Measurements from ENCODE around the gene DHRS1. TPM values are rescaled to one million over a fixed set of nuclear protein-coding genes. Genes with fewer than 3 reads are reported as not detected.

DHRS1 gene
- total and polyA plus RNA-seq, 9 of the 15 experiments (the other 6 are each of a cell fraction or from before 2014, with no cell fraction given): 7.3 to 33.6 (median 13.3) TPM

DNA sequence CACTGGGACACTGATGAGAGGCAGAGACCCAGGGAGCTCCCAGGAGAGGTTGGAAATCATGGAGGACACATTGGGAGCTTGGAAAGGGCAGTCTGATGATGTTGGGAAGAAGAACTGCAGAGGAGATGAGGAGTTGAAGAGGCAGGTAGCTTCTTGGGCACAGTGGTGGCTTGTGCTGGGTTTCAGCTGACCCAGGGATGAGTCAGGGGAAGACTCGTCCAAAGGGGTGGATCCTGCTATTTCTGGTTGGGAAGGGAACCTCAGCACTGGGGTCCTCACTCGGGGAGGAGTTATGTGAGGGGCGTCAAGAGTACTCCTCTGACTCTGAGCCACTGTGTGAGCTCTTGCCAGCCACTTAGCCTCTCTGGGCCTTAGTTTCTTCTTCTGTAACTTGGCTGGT lies 23.8 kb upstream of the DHRS1 start:
- WGBS (ENCODE audit: insufficient coverage, low coverage, missing lambda C conversion rate): 0% methylated on average over 3 of the region's 3 CpGs
- CTCF ChIA-PET (ENCODE audit: low intra/inter-chr PET ratio): no interaction called here
- no peak overlapping the region for H3K27ac ChIP-seq (ENCODE audit: extremely low read depth, low read depth, low read length)
- intact Hi-C loops (cut with micrococcal nuclease): no loop called here
- in situ Hi-C loops (cut with MboI): no loop called here
- BruUV-seq (replicated peaks): no TSS peak
- DNase-seq (ENCODE audit: extremely low read depth in 1 of 4, low spot score in 3 of 4): no peak
- POLR2A ChIA-PET: interaction anchor here (0.6 to 1.2 kb wide), 2 partner anchors 116 to 1540 kb away, joined by 3 read pairs; no protein-coding TSS in a partner anchor
- peaks cover 0 to 4% of the 10 kb centered on the region in 2 experiments; a peak in 4 of 5 replicates for H3K4me1 ChIP-seq (replicated peaks in 1 of 2; ENCODE audit: control insufficient read depth in 2 of 2, insufficient read depth in 2 of 2, low read length in 2 of 2)
- no peaks in the 10 kb centered on the region for H3K27me3 ChIP-seq (ENCODE audit: control insufficient read depth in 2 of 2, insufficient read depth in 2 of 2, low read length in 2 of 2)
- H3K9ac ChIP-seq (ENCODE audit: insufficient read depth in 1 of 2, low read depth in 2 of 2, low read length in 2 of 2): no peak overlapping the region
- no peaks in the 10 kb centered on the region for H3K9me1 ChIP-seq (ENCODE audit: control insufficient read depth, insufficient read depth, low read length)
- no peak for ATAC-seq
- no peaks in the 10 kb centered on the region for H3K9me3 ChIP-seq (replicated peaks; ENCODE audit: control insufficient read depth, insufficient read depth, low read depth, low read length)
- no peak overlapping the region for H3K4me2 ChIP-seq (ENCODE audit: insufficient read depth, low read length)
- H3K79me2 ChIP-seq (ENCODE audit: control insufficient read depth, insufficient read depth, low read length): no peaks in the 10 kb centered on the region
- H2AFZ ChIP-seq (ENCODE audit: low read depth, low read length): no peak overlapping the region
- no peak overlapping the region for H3K4me3 ChIP-seq
- no peak for FAIRE-seq
- no peaks in the 10 kb centered on the region for H3K36me3 ChIP-seq (ENCODE audit: control insufficient read depth, insufficient read depth, low read length)
- H4K20me1 ChIP-seq (replicated peaks; ENCODE audit: control insufficient read depth, insufficient read depth, low read length): no peaks in the 10 kb centered on the region
- TF ChIP-seq ZNF175 (CRISPR knock-in tag; IDR thresholded peaks at IDR 0.05; ENCODE audit: low read depth) (no peak), ZKSCAN1 (IDR thresholded peaks at IDR 0.05; ENCODE audit: low read depth, low read length) (no peak), ARHGAP35 (IDR thresholded peaks at IDR 0.05; ENCODE audit: partially characterized antibody) (no peak), DACH1 (IDR thresholded peaks at IDR 0.05; ENCODE audit: partially characterized antibody) (no peak), CBFA2T2 (conservative IDR thresholded peaks at IDR 0.05) (no peak), SMARCC2 (IDR thresholded peaks at IDR 0.05; ENCODE audit: low read depth) (no peak), CHD2 (IDR thresholded peaks at IDR 0.05; ENCODE audit: low read depth, low read length) (no peak), NCOA6 (IDR thresholded peaks at IDR 0.05) (no peak)
- TF ChIP-seq, protein P1, sequence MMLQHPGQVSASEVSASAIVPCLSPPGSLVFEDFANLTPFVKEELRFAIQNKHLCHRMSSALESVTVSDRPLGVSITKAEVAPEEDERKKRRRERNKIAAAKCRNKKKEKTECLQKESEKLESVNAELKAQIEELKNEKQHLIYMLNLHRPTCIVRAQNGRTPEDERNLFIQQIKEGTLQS (IDR thresholded peaks at IDR 0.05): no peak
- TF ChIP-seq, protein P1 (CRISPR knock-in tag; conservative IDR thresholded peaks at IDR 0.05): no peak
- TF ChIP-seq, protein P2, sequence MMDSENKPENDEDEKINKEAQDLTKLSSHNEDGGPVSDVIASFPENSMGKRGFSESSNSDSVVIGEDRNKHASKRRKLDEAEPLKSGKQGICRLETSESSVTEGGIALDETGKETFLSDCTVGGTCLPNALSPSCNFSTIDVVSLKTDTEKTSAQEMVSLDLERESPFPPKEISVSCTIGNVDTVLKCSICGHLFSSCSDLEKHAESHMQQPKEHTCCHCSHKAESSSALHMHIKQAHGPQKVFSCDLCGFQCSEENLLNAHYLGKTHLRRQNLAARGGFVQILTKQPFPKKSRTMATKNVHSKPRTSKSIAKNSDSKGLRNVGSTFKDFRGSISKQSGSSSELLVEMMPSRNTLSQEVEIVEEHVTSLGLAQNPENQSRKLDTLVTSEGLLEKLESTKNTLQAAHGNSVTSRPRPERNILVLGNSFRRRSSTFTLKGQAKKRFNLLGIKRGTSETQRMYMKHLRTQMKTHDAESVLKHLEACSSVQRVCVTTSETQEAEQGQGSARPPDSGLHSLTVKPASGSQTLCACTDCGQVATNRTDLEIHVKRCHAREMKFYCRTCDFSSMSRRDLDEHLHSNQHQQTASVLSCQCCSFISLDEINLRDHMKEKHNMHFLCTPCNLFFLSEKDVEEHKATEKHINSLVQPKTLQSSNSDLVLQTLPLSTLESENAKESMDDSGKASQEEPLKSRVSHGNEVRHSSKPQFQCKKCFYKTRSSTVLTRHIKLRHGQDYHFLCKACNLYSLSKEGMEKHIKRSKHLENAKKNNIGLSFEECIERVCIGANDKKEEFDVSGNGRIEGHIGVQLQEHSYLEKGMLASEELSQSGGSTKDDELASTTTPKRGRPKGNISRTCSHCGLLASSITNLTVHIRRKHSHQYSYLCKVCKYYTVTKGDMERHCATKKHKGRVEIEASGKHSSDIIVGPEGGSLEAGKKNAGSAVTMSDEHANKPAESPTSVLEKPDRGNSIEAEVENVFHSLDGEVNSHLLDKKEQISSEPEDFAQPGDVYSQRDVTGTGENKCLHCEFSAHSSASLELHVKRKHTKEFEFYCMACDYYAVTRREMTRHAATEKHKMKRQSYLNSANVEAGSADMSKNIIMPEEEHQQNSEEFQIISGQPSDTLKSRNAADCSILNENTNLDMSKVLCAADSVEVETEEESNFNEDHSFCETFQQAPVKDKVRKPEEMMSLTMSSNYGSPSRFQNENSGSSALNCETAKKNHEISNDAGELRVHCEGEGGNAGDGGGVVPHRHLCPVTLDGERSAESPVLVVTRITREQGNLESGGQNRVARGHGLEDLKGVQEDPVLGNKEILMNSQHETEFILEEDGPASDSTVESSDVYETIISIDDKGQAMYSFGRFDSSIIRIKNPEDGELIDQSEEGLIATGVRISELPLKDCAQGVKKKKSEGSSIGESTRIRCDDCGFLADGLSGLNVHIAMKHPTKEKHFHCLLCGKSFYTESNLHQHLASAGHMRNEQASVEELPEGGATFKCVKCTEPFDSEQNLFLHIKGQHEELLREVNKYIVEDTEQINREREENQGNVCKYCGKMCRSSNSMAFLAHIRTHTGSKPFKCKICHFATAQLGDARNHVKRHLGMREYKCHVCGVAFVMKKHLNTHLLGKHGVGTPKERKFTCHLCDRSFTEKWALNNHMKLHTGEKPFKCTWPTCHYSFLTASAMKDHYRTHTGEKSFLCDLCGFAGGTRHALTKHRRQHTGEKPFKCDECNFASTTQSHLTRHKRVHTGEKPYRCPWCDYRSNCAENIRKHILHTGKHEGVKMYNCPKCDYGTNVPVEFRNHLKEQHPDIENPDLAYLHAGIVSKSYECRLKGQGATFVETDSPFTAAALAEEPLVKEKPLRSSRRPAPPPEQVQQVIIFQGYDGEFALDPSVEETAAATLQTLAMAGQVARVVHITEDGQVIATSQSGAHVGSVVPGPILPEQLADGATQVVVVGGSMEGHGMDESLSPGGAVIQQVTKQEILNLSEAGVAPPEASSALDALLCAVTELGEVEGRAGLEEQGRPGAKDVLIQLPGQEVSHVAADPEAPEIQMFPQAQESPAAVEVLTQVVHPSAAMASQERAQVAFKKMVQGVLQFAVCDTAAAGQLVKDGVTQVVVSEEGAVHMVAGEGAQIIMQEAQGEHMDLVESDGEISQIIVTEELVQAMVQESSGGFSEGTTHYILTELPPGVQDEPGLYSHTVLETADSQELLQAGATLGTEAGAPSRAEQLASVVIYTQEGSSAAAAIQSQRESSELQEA (IDR thresholded peaks at IDR 0.05; ENCODE audit: low read depth): no peak
- TF ChIP-seq, protein P3, sequence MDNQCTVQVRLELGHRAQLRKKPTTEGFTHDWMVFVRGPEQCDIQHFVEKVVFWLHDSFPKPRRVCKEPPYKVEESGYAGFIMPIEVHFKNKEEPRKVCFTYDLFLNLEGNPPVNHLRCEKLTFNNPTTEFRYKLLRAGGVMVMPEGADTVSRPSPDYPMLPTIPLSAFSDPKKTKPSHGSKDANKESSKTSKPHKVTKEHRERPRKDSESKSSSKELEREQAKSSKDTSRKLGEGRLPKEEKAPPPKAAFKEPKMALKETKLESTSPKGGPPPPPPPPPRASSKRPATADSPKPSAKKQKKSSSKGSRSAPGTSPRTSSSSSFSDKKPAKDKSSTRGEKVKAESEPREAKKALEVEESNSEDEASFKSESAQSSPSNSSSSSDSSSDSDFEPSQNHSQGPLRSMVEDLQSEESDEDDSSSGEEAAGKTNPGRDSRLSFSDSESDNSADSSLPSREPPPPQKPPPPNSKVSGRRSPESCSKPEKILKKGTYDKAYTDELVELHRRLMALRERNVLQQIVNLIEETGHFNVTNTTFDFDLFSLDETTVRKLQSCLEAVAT (IDR thresholded peaks at IDR 0.05): no peak
- TF ChIP-seq, protein P4, sequence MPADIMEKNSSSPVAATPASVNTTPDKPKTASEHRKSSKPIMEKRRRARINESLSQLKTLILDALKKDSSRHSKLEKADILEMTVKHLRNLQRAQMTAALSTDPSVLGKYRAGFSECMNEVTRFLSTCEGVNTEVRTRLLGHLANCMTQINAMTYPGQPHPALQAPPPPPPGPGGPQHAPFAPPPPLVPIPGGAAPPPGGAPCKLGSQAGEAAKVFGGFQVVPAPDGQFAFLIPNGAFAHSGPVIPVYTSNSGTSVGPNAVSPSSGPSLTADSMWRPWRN (IDR thresholded peaks at IDR 0.05; ENCODE audit: low read depth): no peak

Measured in K562 (cell line).